ENCODE results near the gene PLEKHD1.
A peak's percentile ranks its signal among the peaks of the same experiment; 100 is the strongest.

PLEKHD1 gene

DNA sequence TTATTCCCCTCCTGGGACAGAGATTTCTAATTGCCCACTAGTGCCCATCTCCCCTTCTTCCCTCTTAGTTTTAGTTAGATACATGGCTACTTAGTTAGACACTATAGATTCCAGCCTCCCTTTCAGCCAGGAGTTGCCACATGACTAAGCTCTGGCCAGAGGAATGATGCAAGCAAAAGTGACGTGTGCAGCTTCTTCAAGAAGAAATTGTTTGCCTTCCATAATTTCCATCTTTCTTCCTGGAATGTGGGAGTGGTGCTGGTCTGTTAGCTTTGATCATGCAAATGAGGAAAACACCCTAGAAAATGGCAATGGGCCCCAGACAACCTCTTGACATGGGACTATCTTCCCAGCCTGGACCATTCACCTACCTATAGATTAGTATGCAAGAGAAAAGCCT lies 68.7 kb downstream of the PLEKHD1 start:
- no peak for DNase-seq

DNA sequence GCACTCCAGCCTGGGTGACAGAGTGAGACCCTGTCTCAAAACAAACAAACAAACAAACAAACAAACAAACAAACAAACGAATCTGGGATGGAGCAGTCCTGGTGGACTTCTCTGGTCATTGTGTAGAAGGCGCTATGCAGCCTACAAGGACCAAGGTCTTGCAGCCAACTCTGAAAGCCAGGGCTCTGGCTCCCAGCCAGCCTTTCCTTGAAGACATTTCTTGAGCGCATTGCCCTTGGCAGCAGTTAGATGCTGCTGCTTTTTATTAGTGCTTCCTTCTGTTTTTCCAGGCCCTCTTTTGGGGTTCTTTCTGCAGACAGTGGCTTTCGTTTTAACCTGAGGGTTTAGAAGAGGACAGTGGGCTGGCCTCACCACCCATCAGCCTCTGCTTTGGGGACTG lies 70.0 kb downstream of the PLEKHD1 start:
- no peak for DNase-seq

DNA sequence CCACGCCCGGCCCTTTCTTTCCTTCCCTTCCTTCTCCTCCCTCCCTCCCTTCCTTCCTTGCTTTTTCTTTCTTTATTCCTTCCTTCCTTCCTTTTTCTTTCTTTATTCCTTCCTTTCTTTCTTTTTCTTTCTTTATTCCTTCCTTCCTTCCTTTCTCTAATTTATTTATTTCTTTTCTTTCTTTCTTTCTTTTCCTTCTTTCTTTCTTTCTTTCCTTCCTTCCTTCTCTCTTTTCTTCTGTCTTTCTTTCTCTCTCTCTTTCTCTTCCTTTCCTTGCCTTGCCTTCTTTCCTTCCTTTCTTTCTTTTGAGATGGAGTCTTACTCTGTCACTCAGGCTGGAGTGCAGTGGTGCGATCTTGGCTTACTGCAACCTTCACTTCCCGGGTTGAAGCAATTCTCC lies 74.2 kb downstream of the PLEKHD1 start:
- no peak for DNase-seq

DNA sequence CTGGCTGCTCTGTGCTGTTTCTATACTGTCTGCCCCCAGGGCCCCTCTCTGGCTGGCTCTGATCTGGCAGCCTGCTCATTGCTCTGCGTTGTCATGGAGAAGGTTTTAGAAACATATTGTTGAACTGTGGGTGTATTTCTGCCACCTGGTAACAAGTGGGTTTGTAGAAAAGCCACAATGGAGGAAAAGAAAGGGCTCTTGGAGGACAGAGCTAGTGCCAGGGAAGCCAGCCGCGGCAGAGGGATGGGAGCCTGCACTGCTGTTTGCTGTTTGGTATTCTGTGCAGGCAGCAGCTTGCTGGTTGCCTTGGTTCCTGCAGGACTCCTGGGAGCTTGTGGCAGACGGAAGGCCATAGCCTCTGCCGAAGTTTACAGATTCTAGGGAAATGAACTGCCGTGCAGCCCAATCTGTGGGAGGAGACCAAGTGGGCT lies 75.1 kb downstream of the PLEKHD1 start:
- no peak for DNase-seq

DNA sequence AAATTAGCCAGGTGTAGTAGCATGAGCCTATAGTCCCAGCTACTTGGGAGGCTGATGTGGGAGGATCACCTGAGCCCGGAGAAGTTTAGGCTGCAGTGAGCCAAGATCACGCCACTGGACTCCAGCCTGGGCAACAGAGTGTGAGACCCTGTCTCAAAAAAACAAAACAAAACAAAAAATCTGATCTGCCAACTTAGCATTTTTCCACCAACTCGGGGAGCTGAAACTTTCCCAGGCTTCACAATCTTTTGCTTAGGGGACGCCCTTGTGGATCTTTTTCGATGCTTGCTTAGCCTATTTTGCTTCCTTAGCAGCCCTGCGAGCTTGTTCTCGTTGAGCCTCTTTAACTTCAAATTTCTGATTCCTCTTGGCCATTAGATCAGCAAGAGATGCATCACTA lies 76.3 kb downstream of the PLEKHD1 start:
- DNase-seq: no peak

DNA sequence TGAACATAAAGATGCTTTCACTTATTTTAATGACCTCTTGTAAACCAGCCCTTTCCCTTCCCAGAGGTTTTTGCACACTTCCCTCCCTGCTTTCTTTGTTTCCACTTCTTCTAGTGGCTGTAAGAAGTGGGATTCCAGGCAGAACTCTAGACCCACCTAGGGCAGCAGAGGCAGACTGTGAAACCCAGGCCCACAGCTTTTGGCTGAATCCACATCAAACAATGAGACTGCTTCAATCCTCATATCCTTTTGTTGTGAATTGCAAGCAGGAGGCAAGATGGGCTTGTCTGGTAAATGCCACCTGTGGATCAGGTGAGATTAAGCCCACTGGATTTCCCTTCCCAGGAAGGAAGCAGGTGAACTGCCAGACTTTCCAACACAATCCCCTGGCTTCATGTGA lies 77.4 kb downstream of the PLEKHD1 start:
- DNase-seq: no peak

DNA sequence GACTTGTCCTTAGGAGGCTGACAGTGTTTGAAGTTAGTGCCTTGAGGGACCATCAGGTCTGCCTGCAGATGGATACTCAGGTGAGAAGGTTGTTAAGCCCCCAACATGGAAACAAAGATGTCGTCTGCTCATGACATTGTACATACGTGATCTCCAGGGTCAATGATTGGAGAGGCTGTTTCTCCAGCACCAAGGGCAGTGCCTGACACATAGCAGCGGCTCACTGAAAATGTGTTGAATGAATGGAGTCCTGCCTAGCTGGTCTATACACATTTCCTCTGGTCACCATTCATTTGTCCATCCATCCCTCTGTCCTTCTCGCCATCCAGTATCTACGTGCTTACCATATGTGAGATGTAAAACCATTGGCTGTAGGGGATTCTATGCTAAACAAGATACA lies 83.0 kb downstream of the PLEKHD1 start:
- DNase-seq: no peak

DNA sequence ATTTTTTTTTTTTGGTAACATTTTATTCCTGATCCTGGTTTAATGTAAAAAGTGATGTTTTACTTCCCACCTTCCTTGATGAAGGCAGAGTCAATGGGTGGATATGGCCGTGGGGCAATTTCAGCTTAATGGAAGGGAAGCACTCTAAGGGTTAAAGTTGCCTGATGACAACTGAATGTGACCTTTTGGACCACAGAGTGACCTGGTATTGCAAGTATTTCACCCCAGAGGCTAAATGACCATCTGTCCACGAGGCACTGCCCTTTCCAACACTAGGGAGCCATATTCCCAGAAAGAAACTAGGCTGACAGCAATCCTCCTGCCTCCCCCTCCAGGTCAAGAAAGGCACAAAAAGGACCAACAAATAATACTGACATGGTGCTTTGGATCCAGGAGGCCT lies 85.3 kb downstream of the PLEKHD1 start:
- no peak for DNase-seq

DNA sequence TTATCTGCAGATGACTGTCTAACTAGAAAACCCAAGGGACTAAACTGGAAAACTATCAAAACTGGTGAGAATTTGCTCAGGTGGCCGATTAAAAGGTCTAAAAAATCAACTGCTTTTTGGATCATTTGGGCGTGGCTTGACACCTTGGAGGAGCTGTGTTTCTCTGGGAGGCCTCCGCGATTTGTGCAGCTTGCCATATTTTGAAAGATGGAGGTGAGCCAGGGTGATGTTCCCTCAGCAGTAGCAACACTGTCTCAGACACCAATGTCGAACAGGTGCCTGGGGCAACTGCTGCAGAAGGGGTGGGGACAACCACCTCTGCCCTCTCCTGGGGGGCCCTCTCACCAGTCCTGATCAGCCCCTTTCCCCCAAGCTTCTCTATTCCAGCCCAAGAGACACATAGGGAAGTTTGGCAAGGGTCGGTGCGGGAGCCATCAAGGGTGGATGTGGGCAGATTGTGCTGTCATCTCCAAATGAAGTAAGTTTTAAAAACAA lies 86.4 kb downstream of the PLEKHD1 start:
- DNase-seq: no peak

DNA sequence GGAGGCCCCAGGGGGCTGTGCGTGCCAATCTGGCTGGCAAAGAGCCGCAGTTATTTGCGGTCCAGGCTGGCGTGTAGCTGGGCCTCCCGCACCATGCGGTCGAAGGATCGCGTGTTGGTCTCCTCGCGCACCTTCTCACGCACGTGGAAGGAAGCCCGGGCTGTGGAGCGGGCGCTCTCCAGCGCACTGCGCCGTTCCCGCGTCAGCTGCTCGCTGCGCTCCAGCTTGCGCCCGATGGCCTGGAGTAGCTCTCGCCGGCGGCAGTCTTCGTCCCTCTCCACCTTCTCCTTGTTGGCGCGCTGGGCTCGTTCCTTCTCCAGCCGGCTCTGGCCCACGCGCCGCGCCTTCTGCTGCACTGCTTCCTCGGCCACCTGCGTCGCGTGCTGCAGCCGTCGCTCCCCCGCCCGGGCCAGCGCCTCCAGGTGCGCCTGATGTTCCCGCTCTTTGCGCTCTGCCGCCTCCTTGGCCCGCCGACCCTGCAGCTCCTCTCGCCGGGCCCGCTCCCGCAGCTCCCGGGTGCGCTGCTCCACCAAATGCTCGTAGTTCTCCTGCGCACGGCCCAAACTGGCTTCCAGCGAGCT lies 87.0 kb downstream of the PLEKHD1 start:
- peak; percentile 72 for DNase-seq

DNA sequence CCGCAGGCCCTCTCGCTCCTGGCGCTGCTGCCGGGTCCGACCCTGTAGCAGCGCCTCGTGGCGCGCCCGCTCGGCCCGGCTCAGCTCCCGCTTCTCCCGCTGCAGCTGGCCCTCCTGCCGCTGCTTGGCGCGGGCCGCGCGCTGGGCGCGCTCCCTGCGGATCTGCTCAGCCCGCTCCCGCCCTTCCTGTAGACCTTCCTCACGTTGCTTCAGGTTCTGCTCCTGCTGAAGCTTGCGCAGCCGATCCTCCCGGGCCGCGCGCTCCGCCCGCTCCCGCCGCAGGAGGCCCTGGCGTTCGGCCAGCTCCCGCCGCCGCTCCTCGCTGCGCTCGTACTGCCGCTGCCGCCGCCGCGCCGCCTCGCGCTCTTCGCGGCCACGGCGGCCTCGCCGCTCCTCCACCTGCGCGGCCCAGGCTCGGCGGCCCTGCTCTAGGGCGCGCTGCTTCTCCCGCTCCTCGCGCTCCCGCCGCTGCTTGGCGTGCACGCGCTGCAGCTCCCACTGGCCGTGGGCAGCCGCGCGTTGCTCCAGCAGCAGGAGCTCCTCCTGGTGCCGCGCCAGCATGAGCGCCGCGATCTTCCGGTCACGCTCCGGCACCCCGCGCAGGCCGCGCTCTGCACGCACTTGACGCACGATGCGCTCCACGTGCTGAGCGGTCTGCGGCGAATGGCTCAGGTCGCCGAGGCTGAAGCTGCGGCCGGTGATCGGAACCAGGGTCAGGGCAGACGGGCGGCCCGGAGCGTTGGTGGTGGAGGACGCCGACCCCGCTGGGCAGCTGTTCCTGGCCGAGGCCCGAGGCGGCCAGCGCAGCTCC lies 87.7 kb downstream of the PLEKHD1 start:
- DNase-seq: peak; percentile 76

DNA sequence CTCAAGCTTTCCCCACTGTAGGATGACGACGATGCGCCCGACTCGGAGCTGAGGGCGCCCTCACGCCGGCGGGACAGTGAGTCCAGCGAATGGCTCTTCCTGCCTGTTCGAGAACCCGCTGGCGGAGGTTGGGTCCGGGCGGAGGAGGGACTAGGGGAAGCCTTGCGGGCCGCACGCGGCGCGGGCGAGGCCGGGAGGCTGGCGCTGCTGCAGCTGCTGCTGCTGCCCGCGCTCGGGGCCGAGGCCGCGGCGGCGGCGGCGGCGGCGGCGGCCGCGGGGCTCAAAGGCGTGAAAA lies 88.3 kb downstream of the PLEKHD1 start:
- DNase-seq: peak; percentile 5

DNA sequence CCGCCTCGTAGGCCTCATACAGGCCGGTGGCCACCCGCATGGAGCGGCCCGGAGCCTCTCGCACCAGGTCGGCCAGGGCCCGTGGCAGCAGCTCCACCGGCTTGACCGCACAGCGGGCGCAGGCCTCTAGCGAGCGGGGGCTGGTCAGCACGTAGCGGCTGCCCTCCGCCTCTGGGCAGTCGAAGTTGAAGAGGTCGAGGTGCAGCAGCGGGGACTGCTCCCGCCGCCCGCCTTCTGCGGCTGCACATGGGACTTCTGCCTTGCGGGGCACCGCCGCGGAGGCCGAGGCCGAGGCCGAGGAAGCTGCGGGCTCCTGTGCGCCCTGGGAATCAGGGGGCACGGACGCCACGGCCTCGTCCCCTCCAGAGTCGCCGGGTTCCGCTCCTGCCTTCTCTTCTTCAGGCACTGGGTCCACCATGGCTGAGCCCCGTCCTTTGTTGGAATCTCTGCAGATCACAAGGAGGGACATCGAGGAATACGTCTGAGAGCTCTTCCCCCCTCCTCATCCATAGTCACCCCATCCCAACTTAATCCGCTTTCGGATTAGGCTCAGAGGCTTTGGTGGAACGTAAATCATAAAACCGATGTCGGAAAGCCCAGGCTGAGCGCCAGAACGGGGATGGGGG lies 88.8 kb downstream of the PLEKHD1 start:
- no peak for DNase-seq

DNA sequence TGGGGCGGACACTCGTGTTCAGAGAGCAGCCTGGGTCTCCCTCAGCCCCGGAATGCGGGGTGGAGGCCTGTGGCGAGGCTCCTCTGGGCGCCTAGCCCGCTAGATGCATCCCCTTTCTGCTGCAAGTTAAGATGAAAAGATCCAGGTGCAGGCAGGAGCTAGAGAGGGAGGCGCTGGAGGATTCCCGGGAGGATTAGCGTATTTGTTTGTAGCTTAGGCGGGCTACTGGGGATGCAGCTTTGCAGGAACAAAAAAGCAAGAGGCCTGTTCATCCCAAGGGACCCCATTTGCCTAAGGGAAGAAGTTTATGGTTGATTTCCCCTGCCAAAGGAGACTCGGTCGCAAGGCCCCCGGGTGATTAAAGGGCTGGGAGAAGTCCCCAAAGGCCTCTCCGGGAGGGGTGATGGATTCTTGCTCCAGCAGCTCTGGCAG lies 89.3 kb downstream of the PLEKHD1 start:
- DNase-seq: peak; percentile 35

DNA sequence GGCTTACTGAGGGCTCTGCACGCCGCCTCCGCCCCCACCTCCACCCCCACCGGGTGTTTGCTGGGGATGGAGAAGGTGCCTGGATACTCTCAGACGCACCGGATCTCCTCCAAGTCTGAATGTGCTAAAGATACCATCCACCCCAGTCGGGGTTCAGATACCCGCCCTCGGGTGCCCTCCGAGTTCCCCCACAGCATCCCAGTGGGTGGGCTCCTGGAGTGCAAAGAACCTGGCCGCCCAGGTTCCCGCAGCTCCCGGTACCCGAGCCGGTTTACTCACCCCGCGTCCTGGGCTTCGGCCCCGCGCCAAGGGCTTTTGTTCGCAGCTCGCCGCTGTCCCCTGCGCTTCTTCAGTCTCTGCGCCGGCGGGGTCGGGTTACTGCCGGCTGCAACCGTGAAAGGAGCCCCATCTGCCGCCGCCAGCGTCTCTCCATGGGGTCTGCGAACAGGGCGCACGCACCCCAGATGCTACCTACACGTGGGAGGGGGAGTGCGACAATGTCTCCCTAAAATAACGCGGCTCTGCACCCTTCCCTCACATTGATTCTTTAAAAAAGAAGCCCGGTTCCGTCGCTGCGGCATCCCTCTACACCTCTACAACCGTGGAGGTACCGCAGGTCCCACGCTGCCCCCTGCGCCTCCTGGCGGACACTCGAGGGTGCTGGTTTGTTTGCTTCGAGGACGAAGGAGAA lies 89.9 kb downstream of the PLEKHD1 start, which contains the start of gene CCDC177:
CCDC177 (minus strand) TSS at position 609 of the 691 bp plus-strand sequence. CDS start 1,249 bp downstream, outside the sequence.
- DNase-seq: peak; percentile 68

DNA sequence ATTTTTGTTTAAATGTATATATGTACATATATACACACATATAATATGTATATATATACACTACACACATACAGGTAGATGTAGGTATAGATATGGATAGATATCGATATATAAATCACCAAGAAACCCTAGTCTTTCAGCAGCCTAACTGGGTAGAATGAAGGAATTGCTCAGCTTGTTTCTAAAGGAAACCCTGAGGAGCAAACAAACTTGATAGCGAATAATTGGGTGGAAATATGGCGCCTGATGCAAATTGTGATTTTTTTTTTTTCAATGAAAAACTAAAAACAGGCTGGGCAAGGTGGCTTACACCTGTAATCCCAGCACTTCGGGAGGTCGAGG lies 90.4 kb downstream of the PLEKHD1 start:
- DNase-seq: no peak

DNA sequence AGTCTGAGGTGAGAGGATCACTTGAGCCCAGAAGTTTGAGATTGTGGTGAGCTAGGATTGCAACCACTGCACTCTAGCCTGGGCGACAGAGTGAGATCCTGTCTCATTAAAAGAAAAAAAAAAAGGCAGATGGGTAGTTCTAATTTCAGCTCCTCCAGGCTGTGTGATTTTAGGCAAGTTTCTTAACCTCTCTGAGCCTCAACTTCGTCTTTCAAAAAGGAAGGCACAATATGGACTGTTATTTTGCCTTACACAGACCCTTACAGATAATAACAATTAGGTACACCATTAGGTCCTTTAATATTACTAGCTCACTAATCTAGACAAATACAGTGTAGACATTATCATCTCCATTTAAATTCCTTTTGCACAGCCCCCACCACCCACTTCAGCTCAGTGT lies 94.9 kb downstream of the PLEKHD1 start:
- no peak for DNase-seq

DNA sequence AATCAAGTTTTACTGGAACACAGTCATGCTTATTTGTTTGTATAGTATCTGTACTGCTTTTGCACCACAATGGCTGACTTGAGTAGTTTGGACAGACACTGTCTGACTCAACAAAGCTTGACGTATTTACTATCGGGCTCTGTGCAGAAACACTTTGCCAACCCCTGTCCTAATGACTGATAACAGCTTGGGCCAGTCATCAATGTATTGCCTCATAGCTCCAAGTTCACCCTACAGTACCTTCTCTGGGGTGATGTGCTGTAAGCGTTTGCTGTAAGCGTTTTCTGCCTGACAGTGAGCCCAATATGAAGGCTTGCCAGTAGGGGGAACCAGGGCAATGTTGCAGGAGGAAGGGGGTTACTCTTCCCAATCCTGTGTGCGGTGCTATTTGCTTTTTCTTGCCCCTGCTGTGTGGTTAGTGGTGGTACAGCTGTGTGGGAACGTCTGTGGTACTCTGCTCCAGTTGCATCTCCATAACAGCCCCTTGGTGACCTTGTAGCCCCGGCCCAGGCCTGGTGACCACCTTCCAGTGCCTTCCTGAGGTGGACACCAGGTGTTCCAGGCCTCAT lies 95.6 kb downstream of the PLEKHD1 start:
- peak; percentile 44 for DNase-seq
